Spleen (tissue), 7 donors: Measurements from ENCODE around the gene C19orf53.

Experiments used
- POLR2A ChIP-seq, 3 donors: fragments of 450-650 bp; IDR thresholded peaks; one replicate each; pipeline ENCODE4 v1.5.1; 2017; ENCODE audit warnings: antibody characterized with exemption in 3 of 3, mild to moderate bottlenecking in 1 of 3
- POLR2AphosphoS5 ChIP-seq, 3 donors: sonication (generic); formaldehyde crosslinking; IDR thresholded peaks; one replicate each; pipeline ENCODE4 v1.5.1; 2017; ENCODE audit warnings: antibody characterized with exemption in 3 of 3
- TF ChIP-seq, protein P1 (sequence below), 11 experiments: fragments of 200-600 bp in 7 of 11; fragments of 450-650 bp in 4 of 11; sonication (generic) in 4 of 11; IDR thresholded peaks in 8 of 11; conservative IDR thresholded peaks in 3 of 11; 1 replicate in 7 of 11; 2 replicates in 4 of 11; pipeline versions ENCODE4 v1.4.0 to v1.8.0; 2016 to 2021; ENCODE audit warnings: antibody characterized with exemption in 11 of 11, inconsistent platforms in 4 of 11, mild to moderate bottlenecking in 1 of 11
- donor health status: DM: no; HTN: no; CAD: no; lungs with moderate emphysema.
- donor health status: DM: no; HTN: no; CAD: no.
- donor health status: DM: no; HTN: no; CAD: no.

- TF ChIP-seq POLR2A (IDR thresholded peaks at IDR 0.05): no peak
- TF ChIP-seq, protein P1, sequence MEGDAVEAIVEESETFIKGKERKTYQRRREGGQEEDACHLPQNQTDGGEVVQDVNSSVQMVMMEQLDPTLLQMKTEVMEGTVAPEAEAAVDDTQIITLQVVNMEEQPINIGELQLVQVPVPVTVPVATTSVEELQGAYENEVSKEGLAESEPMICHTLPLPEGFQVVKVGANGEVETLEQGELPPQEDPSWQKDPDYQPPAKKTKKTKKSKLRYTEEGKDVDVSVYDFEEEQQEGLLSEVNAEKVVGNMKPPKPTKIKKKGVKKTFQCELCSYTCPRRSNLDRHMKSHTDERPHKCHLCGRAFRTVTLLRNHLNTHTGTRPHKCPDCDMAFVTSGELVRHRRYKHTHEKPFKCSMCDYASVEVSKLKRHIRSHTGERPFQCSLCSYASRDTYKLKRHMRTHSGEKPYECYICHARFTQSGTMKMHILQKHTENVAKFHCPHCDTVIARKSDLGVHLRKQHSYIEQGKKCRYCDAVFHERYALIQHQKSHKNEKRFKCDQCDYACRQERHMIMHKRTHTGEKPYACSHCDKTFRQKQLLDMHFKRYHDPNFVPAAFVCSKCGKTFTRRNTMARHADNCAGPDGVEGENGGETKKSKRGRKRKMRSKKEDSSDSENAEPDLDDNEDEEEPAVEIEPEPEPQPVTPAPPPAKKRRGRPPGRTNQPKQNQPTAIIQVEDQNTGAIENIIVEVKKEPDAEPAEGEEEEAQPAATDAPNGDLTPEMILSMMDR (IDR thresholded peaks at IDR 0.05 in 8 of 11, conservative IDR thresholded peaks at IDR 0.05 in 3 of 11): no peak
- no peak for TF ChIP-seq POLR2AphosphoS5 (IDR thresholded peaks at IDR 0.05)
Measured at GRCh38 chr19:13729859-13730258, 44.4 kb upstream of the C19orf53 start.
